AG08396 (cell line): Measurements from ENCODE around the gene FOLR2.
"Not testable (repeated sequence)": the region's sequence is repeated elsewhere in the genome, so short reads cannot be mapped to it uniquely, and the experiment has no call there.

Source experiments
- DNase-seq: peaks from one replicate; pipeline ENCODE4 v3.0.0; 2012; ENCODE audit warnings: low spot score, mixed read lengths

Gene FOLR2

GRCh38 chr11:72216638-72217037 is at the start of gene FOLR2:
FOLR2 (plus strand) TSS chr11:72216794; CDS start chr11:72218585, 1,791 bp downstream.
- DNase-seq = no peak

- DNase-seq = not testable (repeated sequence)
Measured at GRCh38 chr11:72169046-72169555, 47.5 kb upstream of the FOLR2 start.

GRCh38 chr11:72169754-72170153 is 46.8 kb upstream of the FOLR2 start:
- DNase-seq = not testable (repeated sequence)

GRCh38 chr11:72172043-72172442 is 44.6 kb upstream of the FOLR2 start:
- not testable (repeated sequence) for DNase-seq

- no peak for DNase-seq
Measured at GRCh38 chr11:72173291-72173690, 43.3 kb upstream of the FOLR2 start.

- no peak for DNase-seq
Measured at GRCh38 chr11:72174302-72175070, 42.1 kb upstream of the FOLR2 start.

- no peak for DNase-seq
Measured at GRCh38 chr11:72177656-72178055, 38.9 kb upstream of the FOLR2 start.

GRCh38 chr11:72179049-72179803 is 37.4 kb upstream of the FOLR2 start:
- DNase-seq = no peak

GRCh38 chr11:72179804-72180396 is 36.7 kb upstream of the FOLR2 start:
- DNase-seq = no peak

- DNase-seq = not testable (repeated sequence)
Measured at GRCh38 chr11:72180892-72181552, 35.6 kb upstream of the FOLR2 start.

GRCh38 chr11:72181553-72181958 is 35.0 kb upstream of the FOLR2 start:
- not testable (repeated sequence) for DNase-seq

- no peak for DNase-seq
Measured at GRCh38 chr11:72188267-72188666, 28.3 kb upstream of the FOLR2 start.

- no peak for DNase-seq
Measured at GRCh38 chr11:72189455-72190250, 26.9 kb upstream of the FOLR2 start.

- DNase-seq = no peak
Measured at GRCh38 chr11:72190631-72191071, 25.9 kb upstream of the FOLR2 start.

GRCh38 chr11:72191961-72192381 is 24.6 kb upstream of the FOLR2 start, which contains the start of gene FOLR1:
FOLR1 (plus strand) TSS chr11:72192140; CDS start chr11:72192174, 34 bp downstream.
- no peak for DNase-seq

GRCh38 chr11:72195518-72196270 is 20.9 kb upstream of the FOLR2 start:
- DNase-seq = no peak

- DNase-seq = not testable (repeated sequence)
Measured at GRCh38 chr11:72201445-72201844, 15.1 kb upstream of the FOLR2 start.

GRCh38 chr11:72202571-72202970 is 14.0 kb upstream of the FOLR2 start:
- no peak for DNase-seq

GRCh38 chr11:72203163-72203562 is 13.4 kb upstream of the FOLR2 start:
- no peak for DNase-seq

GRCh38 chr11:72204886-72205285 is 11.7 kb upstream of the FOLR2 start:
- no peak for DNase-seq
